IgD-negative memory B cell (primary cell): ENCODE measurements around the gene ALX3. TPM values are rescaled to one million over a fixed set of nuclear protein-coding genes. Genes with fewer than 3 reads are reported as not detected.

ENCODE experiments used
- H3K27ac Mint-ChIP-seq, 3 donors: one replicate each; pipeline ENCODE4 v1.8.0; 2020 to 2022; ENCODE audit warnings: mild to moderate bottlenecking in 3 of 3, mixed read lengths in 3 of 3, moderate library complexity in 1 of 3
- H3K27me3 Mint-ChIP-seq: one replicate; pipeline ENCODE4 v1.8.0; 2021; ENCODE audit warnings: mixed read lengths
- H3K36me3 Mint-ChIP-seq: one replicate; pipeline ENCODE4 v1.8.0; 2020; ENCODE audit warnings: mild to moderate bottlenecking, mixed read lengths
- H3K4me1 Mint-ChIP-seq, 3 donors: one replicate each; pipeline ENCODE4 v1.8.0; 2020 to 2022; ENCODE audit warnings: mixed read lengths in 3 of 3, mild to moderate bottlenecking in 1 of 3
- H3K4me3 Mint-ChIP-seq, 4 donors: one replicate each; pipeline ENCODE4 v1.8.0; 2020 to 2022; ENCODE audit warnings: mild to moderate bottlenecking in 4 of 4, mixed read lengths in 4 of 4, moderate library complexity in 3 of 4
- H3K9me3 Mint-ChIP-seq, 3 donors: one replicate each; pipeline ENCODE4 v1.8.0; 2020 to 2021; ENCODE audit warnings: mixed read lengths in 3 of 3, mild to moderate bottlenecking in 1 of 3
- polyA plus RNA-seq: library from polyadenylated mRNA; unstranded; fragments of 300-500 nt; fragmentation: Illumina TruSeq; gene quantifications from one replicate; pipeline ENCODE4 v1.2.3, GENCODE V29; 2021

Gene ALX3
- polyA plus RNA-seq, 1 donor from 2014 or later, result not detected

- Mint-ChIP-seq H3K4me3 (no peak overlapping the region), H3K27me3 (peaks cover 28% of the 10 kb centered on the region), H3K27ac (peak overlapping the region in 1 of 3 donors; percentile 50)
Measured at GRCh38 chr1:110064576-110065337, 5.7 kb downstream of the ALX3 start.

GRCh38 chr1:110063781-110064180 lies 6.7 kb downstream of the ALX3 start:
- peaks cover 0 to 3% (median 0%) of the 10 kb centered on the region in 3 donors for H3K9me3 Mint-ChIP-seq
- H3K27ac Mint-ChIP-seq, result no peak overlapping the region
- H3K27me3 Mint-ChIP-seq, result peaks cover 19% of the 10 kb centered on the region
- peaks cover 5 to 7% (median 5%) of the 10 kb centered on the region in 3 donors for H3K4me1 Mint-ChIP-seq
- H3K4me3 Mint-ChIP-seq, result no peak overlapping the region
- peaks cover 2% of the 10 kb centered on the region for H3K36me3 Mint-ChIP-seq

More at GRCh38 chr1:110064576-110065337, 5.7 kb downstream of the ALX3 start:
- H3K36me3 Mint-ChIP-seq, result peaks cover 2% of the 10 kb centered on the region
- H3K9me3 Mint-ChIP-seq, result peaks cover 0 to 3% (median 0%) of the 10 kb centered on the region in 3 donors
- peaks cover 4 to 7% (median 5%) of the 10 kb centered on the region in 3 donors for H3K4me1 Mint-ChIP-seq

DNA sequence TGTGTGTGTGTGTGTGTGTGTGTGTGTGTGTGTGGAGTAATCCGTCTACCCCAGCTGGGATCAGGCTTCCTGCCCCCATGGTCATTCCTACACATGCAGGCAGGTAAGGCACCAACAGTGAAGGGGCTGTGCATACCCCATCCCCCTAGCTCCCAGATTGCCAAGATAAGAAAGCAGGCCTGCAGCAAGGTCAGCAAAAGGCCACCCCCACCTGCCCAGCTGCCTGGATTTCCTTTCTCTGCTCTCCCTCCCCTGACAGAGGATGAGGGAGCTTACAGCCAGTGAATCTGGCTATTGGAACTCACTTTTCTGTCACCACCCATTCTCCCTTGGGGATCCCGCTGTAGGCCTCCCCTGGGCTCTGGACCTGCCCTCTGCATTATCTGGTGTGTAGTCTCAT lies 7.9 kb downstream of the ALX3 start:
- Mint-ChIP-seq H3K27me3 (peaks cover 12% of the 10 kb centered on the region), H3K4me1 (peaks cover 0 to 1% (median 0%) of the 10 kb centered on the region in 3 donors), H3K27ac (no peak overlapping the region), H3K36me3 (peaks cover 2% of the 10 kb centered on the region), H3K4me3 (no peak overlapping the region), H3K9me3 (no peaks in the 10 kb centered on the region)

DNA sequence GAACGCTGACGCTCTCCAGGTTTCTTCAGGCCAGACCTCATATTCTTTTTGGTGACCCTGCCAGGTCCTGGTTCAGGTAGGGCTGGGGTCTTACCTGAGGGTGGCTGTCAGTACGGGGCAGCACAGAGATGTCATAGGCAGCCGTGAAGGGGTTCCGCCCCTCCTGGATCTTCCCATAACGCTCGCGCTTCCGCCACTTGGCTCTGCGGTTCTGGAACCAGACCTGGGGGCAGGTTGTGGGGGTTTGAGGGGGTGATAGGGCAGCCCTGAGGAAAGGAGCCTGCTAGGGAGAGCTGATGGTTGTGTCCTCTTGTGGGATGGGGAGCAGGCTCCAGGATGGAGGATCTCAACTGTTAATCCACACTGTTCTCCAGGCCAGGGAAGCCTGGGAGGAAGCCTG lies 9.1 kb downstream of the ALX3 start:
- H3K4me3 Mint-ChIP-seq, result no peak overlapping the region
- H3K27me3 Mint-ChIP-seq, result peaks cover 1% of the 10 kb centered on the region
- no peaks in the 10 kb centered on the region for H3K9me3 Mint-ChIP-seq
- peaks cover 2% of the 10 kb centered on the region for H3K36me3 Mint-ChIP-seq
- peaks cover 0 to 1% (median 0%) of the 10 kb centered on the region in 3 donors for H3K4me1 Mint-ChIP-seq
- peak overlapping the region in 1 of 3 donors; percentile 1 for H3K27ac Mint-ChIP-seq

DNA sequence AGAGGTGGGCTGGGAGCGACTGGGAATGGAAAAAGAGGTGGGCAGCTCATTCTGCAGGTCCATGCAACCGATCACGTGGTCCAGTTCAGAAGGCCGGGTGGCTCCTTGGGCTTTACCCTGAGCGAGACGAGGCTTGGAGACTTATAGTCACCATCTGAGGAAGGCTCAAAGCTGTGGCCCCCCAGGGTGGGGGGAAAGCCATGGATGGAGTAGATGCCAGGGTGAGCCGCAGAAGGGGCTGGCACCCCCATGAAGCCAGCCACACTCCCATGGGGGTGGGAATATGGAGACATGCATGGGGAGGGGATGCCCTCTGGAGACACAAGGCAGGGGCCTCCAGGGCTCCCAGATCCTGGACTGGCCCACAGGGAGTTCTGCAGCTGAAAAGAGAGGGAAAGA lies 9.8 kb downstream of the ALX3 start:
- H3K4me3 Mint-ChIP-seq, result no peak overlapping the region
- H3K27ac Mint-ChIP-seq, result no peak overlapping the region
- peaks cover 1% of the 10 kb centered on the region for H3K27me3 Mint-ChIP-seq
- H3K36me3 Mint-ChIP-seq, result peaks cover 2% of the 10 kb centered on the region
- no peaks in the 10 kb centered on the region for H3K9me3 Mint-ChIP-seq
- H3K4me1 Mint-ChIP-seq, result peaks cover 0 to 1% (median 0%) of the 10 kb centered on the region in 3 donors

- H3K36me3 Mint-ChIP-seq, result peaks cover 2% of the 10 kb centered on the region
- no peaks in the 10 kb centered on the region for H3K9me3 Mint-ChIP-seq
- H3K4me1 Mint-ChIP-seq, result peaks cover 0 to 1% (median 0%) of the 10 kb centered on the region in 3 donors
- H3K27me3 Mint-ChIP-seq, result peaks cover 1% of the 10 kb centered on the region
- H3K4me3 Mint-ChIP-seq, result no peak overlapping the region
- H3K27ac Mint-ChIP-seq, result peak overlapping the region in 1 of 3 donors; percentile 74
Measured at GRCh38 chr1:110060034-110060661, 10.3 kb downstream of the ALX3 start.

DNA sequence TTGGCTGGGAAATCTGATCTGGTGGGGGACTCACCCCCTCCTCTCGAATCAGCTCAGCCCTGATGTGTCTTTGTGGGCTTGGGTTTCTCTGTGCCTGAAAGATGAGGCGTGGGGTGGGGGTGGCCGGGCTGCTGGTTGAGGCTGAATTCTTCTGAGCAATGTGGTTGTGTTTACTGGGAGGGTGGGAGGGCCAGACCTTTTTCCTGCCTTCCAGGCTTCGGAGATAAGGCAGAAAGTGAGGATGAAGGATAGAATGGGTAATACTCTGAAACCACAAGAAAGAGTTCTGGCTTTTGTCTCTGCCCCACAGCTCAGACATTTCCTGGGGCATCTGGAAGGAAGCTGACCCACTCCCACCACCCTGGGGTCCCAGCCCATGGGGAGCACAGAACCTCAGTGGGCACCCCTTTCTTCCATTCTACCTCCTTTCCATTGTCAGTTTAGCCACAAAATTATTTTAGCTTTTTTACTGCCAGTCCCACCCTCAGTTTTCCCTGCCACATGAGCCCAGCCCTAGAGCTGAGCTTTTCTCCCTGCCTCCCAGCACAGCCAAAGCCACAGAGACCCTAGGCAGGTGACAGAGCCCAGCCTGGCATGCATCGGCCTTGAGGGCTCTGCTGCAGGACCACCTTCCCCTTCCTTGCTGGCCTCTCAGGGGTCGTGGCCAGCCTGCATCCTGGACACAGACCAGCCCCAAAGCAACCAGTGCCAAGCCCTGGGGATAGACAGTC lies 11.2 kb downstream of the ALX3 start:
- Mint-ChIP-seq H3K27me3 (peaks cover 1% of the 10 kb centered on the region), H3K4me1 (peaks cover 0 to 1% (median 0%) of the 10 kb centered on the region in 3 donors), H3K36me3 (peaks cover 2% of the 10 kb centered on the region), H3K9me3 (no peaks in the 10 kb centered on the region), H3K27ac (peak overlapping the region in 1 of 3 donors; percentile 74), H3K4me3 (no peak overlapping the region)

GRCh38 chr1:110058591-110058990 lies 11.9 kb downstream of the ALX3 start:
- Mint-ChIP-seq H3K4me1 (peaks cover 0 to 4% (median 0%) of the 10 kb centered on the region in 3 donors), H3K27ac (no peak overlapping the region), H3K36me3 (peaks cover 2% of the 10 kb centered on the region), H3K4me3 (no peak overlapping the region), H3K27me3 (peaks cover 1% of the 10 kb centered on the region), H3K9me3 (no peaks in the 10 kb centered on the region)

GRCh38 chr1:110057963-110058518 lies 12.4 kb downstream of the ALX3 start:
- no peak overlapping the region for H3K4me3 Mint-ChIP-seq
- H3K4me1 Mint-ChIP-seq, result peaks cover 0 to 4% (median 0%) of the 10 kb centered on the region in 3 donors
- peaks cover 3% of the 10 kb centered on the region for H3K36me3 Mint-ChIP-seq
- no peaks in the 10 kb centered on the region for H3K27me3 Mint-ChIP-seq
- no peak overlapping the region for H3K27ac Mint-ChIP-seq
- no peaks in the 10 kb centered on the region for H3K9me3 Mint-ChIP-seq

DNA sequence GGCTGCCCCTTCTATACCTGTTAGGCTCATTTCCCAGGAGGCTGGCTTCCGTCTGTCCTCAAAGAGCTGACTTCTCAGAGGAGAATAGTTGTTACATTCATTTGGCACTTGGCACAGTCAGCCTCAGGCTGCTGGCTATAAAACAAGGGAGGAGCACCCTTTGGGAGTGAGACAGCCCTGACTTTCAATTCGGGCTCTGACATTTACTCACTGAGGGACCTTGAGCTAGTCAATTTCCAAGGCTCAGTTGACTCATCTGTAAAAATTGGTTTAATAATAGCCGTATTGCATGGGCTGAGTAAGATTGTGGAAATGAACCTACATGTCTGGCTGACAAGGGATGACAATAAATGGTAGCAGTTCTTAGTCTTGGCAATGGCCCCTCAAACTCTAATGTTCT lies 13.7 kb downstream of the ALX3 start:
- no peaks in the 10 kb centered on the region for H3K9me3 Mint-ChIP-seq
- no peak overlapping the region for H3K27ac Mint-ChIP-seq
- H3K36me3 Mint-ChIP-seq, result peaks cover 6% of the 10 kb centered on the region

DNA sequence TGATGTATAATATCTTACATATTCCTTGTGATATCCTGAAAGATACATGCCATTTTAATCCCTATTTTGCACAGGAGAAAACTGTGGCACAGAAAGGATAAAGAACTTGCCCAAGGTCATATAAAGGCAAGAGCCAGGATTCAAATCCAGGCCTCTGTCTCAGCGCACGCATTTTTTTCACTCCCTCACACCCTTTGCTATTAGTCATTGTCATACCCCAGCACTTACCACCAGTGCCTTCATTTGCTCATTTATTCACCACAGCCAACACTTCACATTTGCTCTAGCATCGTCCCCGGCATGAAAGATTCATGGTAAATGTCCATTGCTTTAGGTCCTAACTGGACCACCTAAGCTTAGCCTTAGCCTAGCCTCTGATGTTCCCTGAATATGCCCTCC lies 14.2 kb downstream of the ALX3 start:
- Mint-ChIP-seq H3K27me3 (no peaks in the 10 kb centered on the region), H3K9me3 (no peaks in the 10 kb centered on the region), H3K4me3 (no peak overlapping the region), H3K36me3 (peaks cover 8% of the 10 kb centered on the region), H3K27ac (no peak overlapping the region), H3K4me1 (peaks cover 0 to 4% (median 0%) of the 10 kb centered on the region in 3 donors)

More for the DNA sequence above, 13.7 kb downstream of the ALX3 start:
- H3K27me3 Mint-ChIP-seq, result no peaks in the 10 kb centered on the region
- peaks cover 0 to 4% (median 0%) of the 10 kb centered on the region in 3 donors for H3K4me1 Mint-ChIP-seq
- no peak overlapping the region for H3K4me3 Mint-ChIP-seq

DNA sequence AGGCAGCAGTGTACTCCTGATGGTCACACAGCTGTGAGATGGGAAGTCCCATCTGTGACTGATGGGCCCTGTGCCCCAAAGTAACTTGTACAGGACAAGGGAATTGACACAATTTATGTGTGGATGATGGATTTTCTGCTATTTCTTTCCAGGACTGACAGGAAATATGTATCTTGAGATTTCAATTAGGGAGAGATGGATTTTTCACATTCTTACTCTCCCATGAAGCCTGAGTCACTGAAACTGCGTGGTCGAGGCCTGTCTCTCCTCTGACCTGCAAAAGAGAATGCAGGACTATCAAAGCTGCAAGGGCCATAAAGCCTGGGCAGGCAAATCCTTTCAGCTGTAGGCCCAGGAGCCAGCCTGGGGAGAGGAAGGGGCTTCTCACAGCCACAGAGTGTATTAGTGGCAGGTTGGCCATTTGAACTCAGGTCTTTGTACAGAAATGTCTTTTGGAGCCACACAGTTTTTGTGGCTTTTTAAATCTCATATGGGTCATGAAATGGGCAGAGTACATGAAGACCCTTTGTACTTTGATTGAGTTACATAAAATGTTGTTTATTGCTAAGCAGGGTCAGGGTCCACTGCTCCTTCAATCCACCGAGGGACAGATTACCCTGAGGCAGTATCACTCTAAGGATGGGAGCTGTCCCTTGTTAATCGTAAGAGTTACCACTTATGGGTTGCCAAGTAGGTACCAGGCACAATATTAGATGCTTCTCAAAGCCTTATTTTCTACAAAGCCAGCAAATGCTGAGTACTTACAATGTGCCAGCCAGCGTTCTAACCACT lies 14.8 kb downstream of the ALX3 start:
- Mint-ChIP-seq H3K4me1 (peaks cover 0 to 4% (median 0%) of the 10 kb centered on the region in 3 donors), H3K27me3 (no peaks in the 10 kb centered on the region), H3K4me3 (no peak overlapping the region), H3K9me3 (no peaks in the 10 kb centered on the region), H3K36me3 (peaks cover 8% of the 10 kb centered on the region), H3K27ac (no peak overlapping the region)

GRCh38 chr1:110053552-110054428 lies 16.7 kb downstream of the ALX3 start:
- Mint-ChIP-seq H3K4me1 (peaks cover 0 to 2% (median 0%) of the 10 kb centered on the region in 3 donors), H3K4me3 (no peak overlapping the region), H3K36me3 (peaks cover 6% of the 10 kb centered on the region), H3K27ac (no peak overlapping the region), H3K27me3 (no peaks in the 10 kb centered on the region), H3K9me3 (no peaks in the 10 kb centered on the region)
